ENCODE results near the gene PLAC9.
"Not testable (repeated sequence)": the region's sequence is repeated elsewhere in the genome, so short reads cannot be mapped to it uniquely, and the experiment has no call there.

PLAC9 gene

DNA sequence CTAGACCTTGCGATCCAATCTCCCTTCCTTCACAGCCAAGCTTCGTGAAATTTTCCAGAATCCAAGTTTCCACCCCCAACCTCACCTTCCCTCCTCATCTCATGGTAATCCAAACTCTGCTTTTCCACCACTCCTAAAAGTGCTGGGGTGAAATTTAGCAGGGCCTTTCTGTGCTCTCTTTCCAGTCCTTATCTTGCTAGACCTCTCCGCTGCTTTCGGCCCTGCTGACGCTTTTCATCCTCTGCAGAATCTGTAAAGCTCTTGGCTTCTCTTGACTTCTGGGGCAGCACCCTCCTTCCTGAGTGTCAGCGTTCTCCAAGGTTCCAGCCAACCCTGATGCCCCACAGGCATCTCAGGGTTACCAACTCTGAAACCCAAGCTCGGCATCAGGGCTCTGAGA, 7.7 kb downstream of the PLAC9 start:
- DNase-seq, result no peak

DNA sequence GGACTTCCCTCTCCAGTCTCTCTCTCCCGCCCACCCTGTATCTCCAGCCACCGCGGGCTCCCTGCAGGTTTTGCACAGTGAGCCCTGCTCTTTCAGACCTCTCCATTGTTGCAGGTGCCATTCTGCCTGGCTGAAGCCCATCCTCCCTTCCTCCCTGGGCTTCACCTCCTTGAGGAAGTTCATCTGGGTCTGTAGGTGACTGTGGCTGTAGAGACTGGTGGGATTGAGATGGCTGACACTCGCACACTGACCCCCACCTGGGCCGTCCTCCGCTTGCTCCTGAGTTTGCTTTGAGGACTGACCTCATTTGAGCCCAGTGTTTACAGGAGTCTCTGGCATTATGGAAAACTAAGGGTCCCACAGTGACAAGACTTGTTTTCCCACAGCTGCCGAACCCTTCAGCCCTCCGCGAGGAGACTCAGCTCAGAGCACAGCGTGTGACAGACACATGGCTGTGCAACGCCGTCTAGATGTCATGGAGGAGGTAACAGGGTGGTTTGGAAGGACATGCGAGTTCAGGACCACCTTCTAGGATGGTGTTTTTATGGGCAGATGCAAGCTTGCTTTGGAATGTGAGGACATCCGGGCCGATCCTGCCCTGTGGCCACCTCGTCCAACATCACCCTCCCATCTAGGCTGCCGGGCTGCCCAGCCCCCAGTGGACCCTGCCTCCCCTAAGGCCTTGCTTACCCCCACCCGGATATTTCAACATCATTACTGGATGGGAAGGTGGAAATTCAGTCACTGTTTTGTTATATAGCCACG, 9.3 kb downstream of the PLAC9 start:
- no peak for DNase-seq

DNA sequence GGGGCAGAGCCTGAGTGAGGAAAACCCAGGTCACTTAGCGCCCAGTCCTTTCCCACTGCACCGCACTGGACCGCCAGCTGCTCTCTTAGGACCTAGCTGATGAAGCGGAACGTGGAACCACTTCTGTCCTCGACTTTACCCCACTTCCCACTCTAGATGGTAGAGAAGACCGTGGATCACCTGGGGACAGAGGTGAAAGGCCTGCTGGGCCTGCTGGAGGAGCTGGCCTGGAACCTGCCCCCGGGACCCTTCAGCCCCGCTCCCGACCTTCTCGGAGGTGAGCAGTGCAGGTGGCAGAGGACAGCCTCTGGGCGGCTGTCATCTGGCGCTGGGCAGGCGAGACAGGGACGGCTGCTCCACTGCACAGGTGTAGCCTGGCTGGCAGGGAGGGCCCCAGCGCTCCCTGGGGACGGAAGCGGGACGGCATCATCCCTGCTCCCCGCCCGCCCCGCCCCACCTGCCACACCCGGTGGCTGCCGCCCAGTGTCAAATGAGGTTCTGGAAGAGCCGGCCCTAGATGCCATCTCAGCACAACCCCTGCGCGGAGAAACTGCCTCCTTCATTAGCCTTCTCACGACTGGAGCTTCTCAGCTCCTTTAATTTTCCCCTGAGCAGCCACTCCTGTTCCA, 11.7 kb downstream of the PLAC9 start:
- no peak for DNase-seq

DNA sequence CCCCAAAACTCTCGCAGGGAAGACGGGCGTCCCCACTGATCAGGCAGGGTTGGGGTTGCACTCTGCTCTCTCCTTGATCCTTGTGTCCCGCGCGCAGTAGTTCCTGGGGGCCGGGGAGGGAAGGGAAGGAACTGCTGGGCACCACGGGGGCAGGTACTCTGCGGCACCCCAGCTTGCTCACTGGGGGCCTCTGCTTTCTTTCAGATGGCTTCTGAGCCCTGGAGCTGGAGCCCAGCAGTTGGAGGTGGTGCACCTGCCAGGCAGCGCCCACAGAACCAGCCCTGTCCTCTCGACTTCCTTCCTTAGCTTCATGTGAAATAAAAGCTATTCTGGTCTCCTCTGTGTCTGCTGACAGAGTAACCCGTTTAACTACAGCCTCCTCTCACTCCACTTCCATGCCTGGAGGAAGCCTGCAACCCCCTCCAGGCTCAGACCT, 12.2 kb downstream of the PLAC9 start:
- no peak for DNase-seq

DNA sequence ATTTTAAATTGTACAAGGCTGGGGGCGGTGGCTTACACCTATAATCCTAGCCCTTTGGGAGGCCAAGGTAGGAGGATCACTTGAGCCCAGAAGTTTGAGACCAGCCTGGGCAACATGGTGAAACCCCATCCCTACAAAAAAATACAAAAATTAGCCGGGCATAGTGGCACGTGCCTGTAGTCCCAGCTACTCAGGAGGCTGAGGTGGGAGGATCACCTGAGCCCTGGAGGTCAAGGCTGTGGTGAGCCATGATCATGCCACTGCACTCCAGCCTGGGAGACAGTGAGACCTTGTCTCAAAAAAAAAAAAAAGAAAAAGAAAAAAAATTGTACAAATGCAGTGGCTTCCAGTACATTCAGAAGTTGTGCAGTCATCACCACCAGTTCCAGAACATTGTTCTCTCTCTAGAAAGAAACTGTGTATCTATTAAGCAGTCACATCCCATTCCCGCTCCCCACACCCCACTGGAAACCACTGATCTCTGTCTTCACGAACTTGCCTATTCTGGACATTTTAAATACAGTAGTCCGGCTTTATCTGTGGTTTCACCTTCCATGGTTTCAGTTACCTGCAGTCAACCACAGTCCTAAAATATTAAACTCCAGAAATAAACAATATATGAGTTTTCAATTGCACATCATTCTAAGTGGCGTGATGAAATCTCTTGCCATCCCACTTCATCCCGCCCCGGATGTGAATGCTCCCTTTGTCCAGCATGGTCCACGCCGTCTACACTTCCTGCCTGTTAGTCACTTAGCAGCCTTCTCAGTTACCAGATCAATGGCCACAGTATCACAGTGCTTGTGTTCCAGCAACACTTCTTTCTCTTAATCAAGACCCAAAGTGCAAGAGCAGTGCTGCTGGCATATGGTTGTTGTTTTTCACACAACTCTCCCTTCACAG, 13.1 kb downstream of the PLAC9 start:
- DNase-seq, result not testable (repeated sequence)

DNA sequence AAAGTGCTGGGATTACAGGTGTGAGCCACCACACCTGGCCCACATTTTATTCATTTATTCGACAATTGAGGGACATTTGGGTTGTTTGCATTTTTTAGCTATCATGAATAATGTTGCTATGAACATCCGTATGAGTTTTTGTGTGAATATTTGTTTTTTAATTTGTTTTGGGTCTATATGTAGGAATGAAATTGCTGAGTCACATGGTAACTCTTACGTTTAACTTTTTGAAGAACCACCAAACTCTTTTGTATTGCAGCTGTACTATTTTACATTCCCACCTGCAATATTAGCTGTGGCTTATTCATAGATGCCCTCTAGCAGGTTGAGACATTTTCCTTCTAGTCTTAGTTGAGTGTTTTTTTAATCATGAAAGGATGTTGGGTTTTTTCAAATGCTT, 14.4 kb downstream of the PLAC9 start:
- no peak for DNase-seq

DNA sequence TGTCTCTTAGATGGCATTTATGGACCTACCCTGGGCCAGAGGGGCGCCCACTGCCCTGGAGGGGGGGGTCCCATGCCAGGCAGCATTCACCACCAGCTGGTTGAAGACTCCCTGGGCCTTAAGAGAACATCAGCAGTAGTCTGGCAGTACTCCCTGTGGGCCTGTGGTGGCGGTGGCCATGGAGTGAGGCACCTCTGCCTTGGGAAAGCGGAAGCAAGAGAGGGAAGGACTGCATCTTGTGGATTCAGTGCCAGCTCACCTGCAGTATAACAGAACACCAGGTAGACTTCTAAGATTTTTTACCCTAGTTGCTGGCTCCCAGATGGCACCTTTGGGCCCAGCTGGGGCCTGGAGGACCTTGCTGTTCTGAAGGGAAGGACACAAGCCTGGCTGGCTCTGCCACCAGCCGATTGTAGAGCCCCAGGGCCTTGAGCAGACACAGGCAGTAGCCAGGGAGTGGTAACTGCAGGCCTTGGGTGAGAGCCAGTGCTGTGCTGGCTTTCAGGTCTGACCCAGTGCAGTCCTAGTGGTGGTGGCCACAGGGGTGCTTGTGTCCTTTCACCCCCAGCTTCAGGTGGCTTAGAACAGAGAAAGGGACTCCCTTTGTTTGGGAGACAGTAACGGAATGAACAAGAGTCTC, 15.8 kb downstream of the PLAC9 start:
- no peak for DNase-seq

DNA sequence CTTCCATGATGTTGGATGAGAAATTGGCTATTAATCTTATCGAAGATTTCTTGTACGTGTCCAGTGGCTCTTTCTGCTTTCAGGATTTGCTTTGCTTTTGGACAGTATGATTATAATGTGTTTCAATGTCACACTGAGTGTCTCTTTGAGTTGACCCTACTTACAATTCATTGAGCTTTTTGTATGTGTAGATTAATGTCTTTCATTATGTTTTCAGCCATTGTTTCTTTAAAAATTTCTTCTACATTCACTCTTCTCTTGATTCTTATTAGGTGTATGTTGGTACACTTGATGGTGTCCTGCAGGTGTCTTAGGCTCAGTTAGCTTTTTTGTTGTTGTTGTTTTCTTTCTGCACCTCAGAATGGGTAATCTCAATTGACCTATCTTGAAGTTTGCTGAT, 16.6 kb downstream of the PLAC9 start:
- no peak for DNase-seq

DNA sequence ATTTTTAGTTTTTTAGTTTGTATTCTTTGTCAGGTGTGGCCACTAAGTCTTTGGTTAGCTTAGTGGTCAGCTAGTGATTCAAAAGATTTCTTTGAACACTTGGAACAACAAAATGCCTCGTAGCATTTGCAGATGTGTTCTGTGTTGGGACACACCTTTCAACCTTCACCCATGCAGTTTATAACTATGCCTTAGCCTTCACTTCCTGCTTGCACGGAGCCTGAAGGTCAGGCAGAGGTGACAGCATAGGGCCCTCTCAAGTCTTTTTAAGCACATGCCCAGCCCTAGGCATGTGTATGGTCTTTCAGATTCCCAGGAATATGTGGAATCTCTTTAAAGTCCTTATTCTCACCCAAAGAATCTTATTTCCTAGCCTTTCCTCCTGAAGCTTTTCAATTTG, 17.6 kb downstream of the PLAC9 start:
- DNase-seq, result no peak

DNA sequence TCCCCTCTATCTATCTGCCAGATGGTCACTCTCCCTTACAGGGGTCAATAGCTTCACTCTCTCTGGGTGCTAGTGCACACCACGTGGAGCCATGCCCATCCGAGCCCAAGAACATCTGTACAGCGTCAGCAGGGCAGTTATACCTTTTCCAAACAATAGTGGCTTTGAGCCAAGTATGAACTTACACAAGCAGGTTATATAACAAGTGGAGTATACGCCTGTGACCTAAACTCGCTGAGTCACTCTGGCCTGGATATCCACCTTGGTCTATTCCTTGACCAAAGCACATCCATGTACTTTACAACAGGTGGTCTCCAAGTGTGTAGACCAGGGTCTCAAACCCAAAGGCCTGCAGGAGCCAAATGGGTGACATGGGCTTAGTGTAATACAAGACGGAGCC, 20.3 kb downstream of the PLAC9 start:
- no peak for DNase-seq

DNA sequence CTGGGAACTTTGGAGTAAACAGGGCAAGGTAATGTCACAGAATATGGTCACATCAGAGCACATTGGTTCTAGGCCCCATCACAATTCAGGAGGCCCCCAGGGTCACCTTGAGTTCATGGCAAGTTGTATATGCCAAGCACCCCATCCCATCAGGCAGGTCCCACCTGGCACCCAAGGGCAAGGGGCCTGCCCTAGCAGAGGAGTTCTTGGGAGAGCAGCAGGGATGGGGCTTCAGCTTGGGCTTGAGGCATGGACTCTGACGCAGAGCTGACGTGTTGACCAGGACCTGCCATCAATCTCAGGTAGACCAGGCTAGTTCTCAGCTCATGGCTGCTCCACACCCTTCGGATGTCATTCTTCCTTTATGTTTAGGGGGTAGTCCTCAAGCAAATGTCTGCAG, 20.9 kb downstream of the PLAC9 start:
- DNase-seq, result no peak

DNA sequence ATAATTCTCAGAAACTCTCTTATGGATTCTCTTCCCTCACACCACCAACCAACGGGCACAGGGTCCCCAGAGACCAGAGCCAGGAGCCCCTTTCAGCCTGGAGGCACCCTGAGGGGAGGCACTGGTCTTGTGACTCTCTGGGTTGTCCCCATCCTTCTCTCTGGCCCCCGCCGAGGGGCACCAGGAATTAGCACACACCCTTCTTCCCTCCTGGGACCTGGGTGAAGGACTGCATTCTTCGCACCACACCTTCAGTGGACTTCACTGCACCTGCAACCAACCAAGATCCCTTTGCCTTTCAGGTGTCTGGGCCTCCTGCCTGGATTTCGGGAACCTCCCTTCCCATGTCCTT, 22.1 kb downstream of the PLAC9 start:
- no peak for DNase-seq

DNA sequence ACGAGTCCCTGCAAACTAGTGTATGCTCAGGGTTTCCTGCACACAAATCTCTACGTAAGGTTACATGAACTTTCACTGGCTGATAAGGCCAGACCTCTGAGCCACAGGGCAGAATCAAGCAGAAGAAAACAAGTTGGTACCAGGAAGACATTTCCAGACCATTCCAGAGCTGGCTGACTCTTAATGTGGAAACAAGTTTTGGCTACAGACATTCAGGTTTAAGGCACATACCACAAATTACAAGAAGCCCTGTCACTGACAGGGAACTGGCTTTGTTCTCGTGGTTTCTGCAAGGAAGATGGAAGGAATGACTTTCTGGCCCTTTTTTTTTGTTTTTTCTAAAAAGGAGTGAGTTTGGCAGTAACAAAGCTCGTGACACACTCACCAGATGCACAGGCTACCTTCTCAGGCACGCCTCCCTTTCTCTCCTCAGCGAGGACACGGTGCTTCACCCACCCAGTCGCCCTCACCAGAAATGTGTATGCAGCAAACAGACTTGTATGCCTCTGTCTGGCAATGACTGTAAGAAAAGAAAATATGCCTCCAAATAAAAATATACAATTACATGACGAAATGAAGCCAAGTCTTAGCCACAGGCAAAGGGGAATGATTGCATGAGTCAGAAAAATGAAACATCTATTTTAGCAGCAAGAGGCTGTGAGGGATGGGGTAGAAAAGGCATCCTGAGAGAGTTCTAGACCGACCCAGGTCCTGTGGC, 22.6 kb downstream of the PLAC9 start:
- DNase-seq, result no peak

DNA sequence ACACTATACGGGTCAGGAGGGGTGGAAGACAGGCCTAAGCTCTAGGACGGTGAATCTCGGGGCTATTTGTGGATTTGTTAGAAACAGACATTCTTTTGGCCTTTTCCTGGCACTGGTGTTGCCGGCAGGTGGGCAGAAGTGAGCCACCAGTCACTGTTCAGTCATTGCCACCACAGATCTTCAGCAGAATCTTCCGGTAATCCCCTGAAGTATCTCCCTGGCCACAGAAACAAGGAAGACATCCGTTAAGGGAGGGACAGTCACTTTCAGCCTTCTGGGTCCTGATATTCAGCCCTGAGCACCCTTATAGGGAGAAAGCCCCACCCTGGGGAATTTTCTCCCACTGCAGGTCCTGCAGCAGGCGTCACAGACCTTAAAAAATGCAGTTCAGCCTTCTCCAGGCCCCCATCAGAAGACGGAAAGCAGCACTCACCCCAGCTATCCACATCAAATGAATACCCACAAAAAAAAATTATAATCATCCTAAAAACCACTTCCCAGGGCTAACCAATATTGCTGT, 23.2 kb downstream of the PLAC9 start:
- DNase-seq, result no peak

DNA sequence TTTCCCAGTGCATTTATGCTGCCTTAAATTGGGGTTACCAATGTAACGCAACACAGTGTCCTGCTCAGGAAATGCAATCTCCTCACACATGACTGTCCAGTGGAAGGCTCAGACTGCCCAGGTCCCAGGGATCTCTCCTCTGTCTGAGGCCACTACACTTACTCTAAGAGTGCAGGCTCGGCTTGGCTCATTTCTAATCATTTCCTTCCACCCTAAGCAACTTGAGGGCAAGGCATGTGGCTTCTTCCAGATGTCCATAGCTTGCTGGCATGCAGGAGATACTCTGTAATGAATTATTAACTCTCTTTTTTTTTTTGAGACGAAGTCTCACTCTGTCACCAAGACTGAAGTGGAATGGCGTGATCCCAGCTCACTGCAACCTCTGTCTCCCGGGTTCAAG, 23.7 kb downstream of the PLAC9 start:
- no peak for DNase-seq

DNA sequence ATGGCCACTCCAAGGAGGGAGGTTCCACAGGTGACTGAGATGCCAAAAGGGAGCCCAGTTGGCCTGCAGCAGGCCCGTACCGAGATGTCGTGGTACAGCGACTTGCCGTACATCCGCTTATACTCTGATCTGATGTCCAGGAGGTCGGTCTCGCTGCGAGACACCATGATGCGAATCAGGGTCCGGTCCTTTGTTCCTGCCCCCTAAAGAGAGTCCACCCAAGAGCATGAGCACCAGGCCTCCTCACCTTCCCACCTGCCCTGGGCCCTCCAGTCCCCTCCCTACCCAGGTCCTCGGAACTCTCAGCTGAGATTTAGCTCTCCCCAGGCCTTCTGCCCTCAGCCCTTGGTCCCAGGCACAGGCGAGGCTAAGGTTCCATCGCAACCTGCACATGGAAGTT, 25.0 kb downstream of the PLAC9 start:
- no peak for DNase-seq

DNA sequence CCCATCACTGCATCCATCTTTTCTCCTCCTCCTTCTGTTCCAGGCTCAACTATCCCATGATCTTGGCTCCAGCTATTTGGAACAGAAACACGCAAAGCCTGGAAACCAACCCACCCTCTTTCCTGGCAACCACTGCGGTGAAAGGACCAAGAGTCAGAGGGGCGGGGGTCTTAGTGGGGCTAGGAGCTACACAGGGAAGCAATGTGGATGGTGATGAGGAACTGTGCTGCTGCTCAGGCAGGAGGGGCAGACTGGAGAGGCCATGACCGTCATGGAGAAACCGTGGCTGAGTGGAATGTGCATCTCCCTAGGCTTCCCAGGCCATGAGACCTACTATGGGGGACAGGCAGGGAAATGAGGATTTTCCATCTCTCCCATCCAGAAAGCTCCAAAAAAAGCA, 25.6 kb downstream of the PLAC9 start:
- DNase-seq, result no peak

DNA sequence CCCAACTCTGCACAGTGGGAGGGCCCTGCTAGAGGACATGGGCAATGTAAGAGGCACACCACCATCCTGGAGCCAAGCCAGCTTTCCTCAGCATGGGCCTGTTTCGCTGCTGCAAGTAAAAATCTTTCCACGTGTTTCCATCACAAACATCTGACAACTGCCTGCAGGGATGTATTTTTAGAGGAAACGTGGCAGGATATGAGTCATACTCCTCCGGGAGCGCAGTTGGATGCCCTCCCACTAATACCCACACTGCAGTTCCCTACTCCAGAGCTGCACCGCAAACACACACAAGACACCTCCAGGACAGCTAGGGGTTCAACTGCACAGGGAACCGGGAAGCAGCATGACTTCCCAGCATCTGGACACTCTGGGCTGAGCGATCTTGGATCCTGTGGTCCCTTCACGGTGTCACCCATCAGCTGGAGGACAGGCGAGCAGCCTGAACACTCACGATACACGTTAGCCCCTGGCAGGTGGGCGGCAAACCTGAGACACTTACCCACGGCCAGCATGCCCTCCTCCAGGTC, 26.1 kb downstream of the PLAC9 start:
- DNase-seq, result no peak

DNA sequence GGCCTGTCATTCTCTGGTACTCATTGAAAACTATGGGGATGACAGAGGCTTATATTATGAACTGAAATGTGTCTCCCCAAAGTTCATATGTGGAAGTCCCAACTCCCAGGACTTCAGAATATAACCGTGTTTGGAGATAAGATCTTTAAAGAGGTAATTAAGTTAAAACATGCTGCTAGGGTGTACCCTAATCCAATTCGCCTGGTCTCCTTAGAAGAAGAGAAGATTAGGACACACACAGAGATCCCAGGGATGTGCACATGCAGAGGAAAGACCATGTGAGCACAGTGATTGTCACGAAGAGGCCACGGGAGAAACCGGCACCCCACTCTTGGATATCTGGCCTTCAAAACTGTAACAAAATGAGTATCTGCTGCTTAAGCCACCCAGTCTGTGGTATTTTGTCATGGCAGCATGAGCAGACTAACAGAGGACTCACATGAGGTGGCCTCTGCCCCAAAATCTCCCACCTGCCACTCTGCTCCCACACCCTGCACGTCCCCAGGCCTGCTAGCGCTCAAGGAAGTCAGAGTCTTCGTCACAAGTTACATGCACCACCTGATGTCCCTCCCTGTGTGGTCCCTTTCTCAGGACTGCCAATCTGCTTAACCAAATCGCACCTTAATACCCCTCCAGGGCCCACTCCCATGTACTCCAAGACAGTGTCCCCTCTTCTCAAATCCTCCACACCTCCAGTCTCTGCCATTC, 26.8 kb downstream of the PLAC9 start:
- no peak for DNase-seq

DNA sequence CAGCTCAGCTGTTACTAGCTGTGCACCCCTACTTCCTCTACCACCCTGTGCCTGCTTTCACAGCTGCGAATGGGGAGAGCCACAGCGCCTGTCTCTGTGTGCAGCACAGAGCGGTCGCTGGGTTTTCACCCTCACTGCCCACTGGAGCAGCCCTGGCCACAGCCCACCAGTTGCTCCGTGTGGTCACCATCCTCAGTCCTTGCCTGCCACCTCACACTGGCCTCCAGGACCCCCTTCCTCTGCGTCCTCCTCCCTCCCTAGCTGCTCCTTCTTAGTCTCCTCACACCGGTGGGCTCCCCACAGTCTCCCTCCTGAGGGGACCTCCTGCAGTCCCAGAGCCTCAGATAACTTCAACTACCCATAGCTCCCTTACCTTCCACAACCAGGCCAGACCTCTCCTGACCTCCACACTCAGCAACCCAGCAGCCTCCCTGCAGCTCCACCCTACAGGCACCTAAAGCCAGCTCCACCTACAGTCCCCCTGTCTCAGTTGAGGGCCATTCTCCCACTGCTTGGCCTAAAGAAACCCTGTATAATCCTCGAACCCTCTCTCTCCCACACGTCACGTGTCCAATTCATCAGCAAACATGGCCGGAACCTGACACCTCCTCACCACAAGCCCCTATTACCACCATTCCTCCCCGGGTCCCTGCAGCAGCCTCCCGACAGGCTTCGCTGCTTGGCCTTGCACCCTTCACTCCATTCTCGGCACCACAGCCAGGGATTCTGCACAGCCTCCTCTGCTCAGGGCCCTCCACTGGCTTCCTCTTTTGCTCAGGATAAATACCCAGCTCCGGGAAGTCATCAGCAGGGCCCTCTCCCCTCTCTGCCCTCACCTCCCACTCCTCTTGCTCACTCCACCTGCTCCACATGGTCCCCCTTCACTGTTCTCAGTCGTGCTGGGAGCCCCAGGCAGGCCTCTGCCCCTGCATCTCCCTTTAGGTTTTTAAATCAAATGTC, 28.1 kb downstream of the PLAC9 start:
- DNase-seq, result no peak

All from CD4-positive, alpha-beta T cell treated with Interleukin-4 for 4 hours (primary cell).